ENCODE measurements around the gene ADD3. TPM values are rescaled to one million over a fixed set of nuclear protein-coding genes. Genes with fewer than 3 reads are reported as not detected.

The ADD3 gene
- total RNA-seq, 1 experiment from 2014 or later, result 59.9 TPM

GRCh38 chr10:110105873-110106272 lies 98.1 kb downstream of the ADD3 start:
- no peak overlapping the region for H3K23ac ChIP-seq (ENCODE audit: insufficient read length, low read depth, low read length)
- H2BK15ac ChIP-seq (ENCODE audit: low read depth, low read length), result no peak overlapping the region
- Mint-ChIP-seq H3K27me3 (ENCODE audit: low read depth) (no peaks in the 10 kb centered on the region), H3K27ac (no peak overlapping the region), H3K9me3 (no peaks in the 10 kb centered on the region), H3K4me1 (no peaks in the 10 kb centered on the region), H3K36me3 (ENCODE audit: insufficient read depth in 1 of 3, low read depth in 3 of 3) (peaks cover 0 to 11% (median 7%) of the 10 kb centered on the region in 3 experiments; a peak in 5 of 7 replicates), H3K4me3 (no peak overlapping the region)
- no peaks in the 10 kb centered on the region for H3K79me1 ChIP-seq (ENCODE audit: insufficient read depth, low read depth, low read length, poor library complexity, severe bottlenecking)
- no peak overlapping the region for H2BK20ac ChIP-seq (ENCODE audit: low read depth, low read length, poor library complexity, severe bottlenecking)
- no peak overlapping the region for H2AK5ac ChIP-seq (ENCODE audit: insufficient read length, low read length)
- TF ChIP-seq, protein P1, sequence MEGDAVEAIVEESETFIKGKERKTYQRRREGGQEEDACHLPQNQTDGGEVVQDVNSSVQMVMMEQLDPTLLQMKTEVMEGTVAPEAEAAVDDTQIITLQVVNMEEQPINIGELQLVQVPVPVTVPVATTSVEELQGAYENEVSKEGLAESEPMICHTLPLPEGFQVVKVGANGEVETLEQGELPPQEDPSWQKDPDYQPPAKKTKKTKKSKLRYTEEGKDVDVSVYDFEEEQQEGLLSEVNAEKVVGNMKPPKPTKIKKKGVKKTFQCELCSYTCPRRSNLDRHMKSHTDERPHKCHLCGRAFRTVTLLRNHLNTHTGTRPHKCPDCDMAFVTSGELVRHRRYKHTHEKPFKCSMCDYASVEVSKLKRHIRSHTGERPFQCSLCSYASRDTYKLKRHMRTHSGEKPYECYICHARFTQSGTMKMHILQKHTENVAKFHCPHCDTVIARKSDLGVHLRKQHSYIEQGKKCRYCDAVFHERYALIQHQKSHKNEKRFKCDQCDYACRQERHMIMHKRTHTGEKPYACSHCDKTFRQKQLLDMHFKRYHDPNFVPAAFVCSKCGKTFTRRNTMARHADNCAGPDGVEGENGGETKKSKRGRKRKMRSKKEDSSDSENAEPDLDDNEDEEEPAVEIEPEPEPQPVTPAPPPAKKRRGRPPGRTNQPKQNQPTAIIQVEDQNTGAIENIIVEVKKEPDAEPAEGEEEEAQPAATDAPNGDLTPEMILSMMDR (conservative IDR thresholded peaks at IDR 0.05), result no peak
- H2BK5ac ChIP-seq (ENCODE audit: insufficient read length, low read length), result no peak overlapping the region
- no peak overlapping the region for H3K4ac ChIP-seq (ENCODE audit: low read depth, low read length)
- H3T11ph ChIP-seq (ENCODE audit: low read length), result no peak overlapping the region
- no peaks in the 10 kb centered on the region for H3K79me2 ChIP-seq (ENCODE audit: insufficient read depth, low read length)
- H3K14ac ChIP-seq (ENCODE audit: insufficient read depth, low read length), result no peak overlapping the region
- no peaks in the 10 kb centered on the region for H3K27me3 ChIP-seq (ENCODE audit: insufficient read depth, low read length)
- no peak overlapping the region for H3K4me2 ChIP-seq (ENCODE audit: insufficient read depth, insufficient read length, low read length)
- no peak for DNase-seq
- no peak overlapping the region for H2AFZ ChIP-seq (ENCODE audit: low read length)
- H2BK12ac ChIP-seq (ENCODE audit: insufficient read length, low read depth, low read length), result no peak overlapping the region
- no peak overlapping the region for H4K5ac ChIP-seq (ENCODE audit: insufficient read length, low read depth, low read length)
- no peak overlapping the region for H3K56ac ChIP-seq (ENCODE audit: insufficient read length, low read depth, low read length)
- H3K4me1 ChIP-seq (ENCODE audit: insufficient read depth, low read length), result no peaks in the 10 kb centered on the region
- H4K91ac ChIP-seq (ENCODE audit: insufficient read length, low read depth, low read length), result no peak overlapping the region
- no peaks in the 10 kb centered on the region for H3K23me2 ChIP-seq (ENCODE audit: insufficient read length, low read depth, low read length, poor library complexity, severe bottlenecking)
- no peak overlapping the region for H3K27ac ChIP-seq (ENCODE audit: insufficient read length, low read depth, low read length)
- H3K18ac ChIP-seq (ENCODE audit: insufficient read length, low read depth, low read length), result no peak overlapping the region
- H3K9me3 ChIP-seq (ENCODE audit: control insufficient read depth, low read depth, low read length), result no peaks in the 10 kb centered on the region
- H2BK120ac ChIP-seq (ENCODE audit: low read depth, low read length, poor library complexity, severe bottlenecking), result no peak overlapping the region
- H3K9ac ChIP-seq (ENCODE audit: extremely low read depth, insufficient read length, low read length), result no peak overlapping the region
- H4K20me1 ChIP-seq (ENCODE audit: control insufficient read depth, insufficient read depth, insufficient read length), result no peaks in the 10 kb centered on the region
- H4K8ac ChIP-seq (replicated peaks; ENCODE audit: insufficient read length, low read depth, low read length), result no peak overlapping the region

All from H9 (cell line).